Raji (cell line): Measurements from ENCODE around the gene ASIC4.

Experiments used
- POLR2A ChIP-seq: IDR thresholded peaks from 2 replicates; pipeline ENCODE4 v1.6.1; 2011; ENCODE audit warnings: low read depth, low read length, control low read depth; ENCODE audit not compliant: insufficient read depth

Gene ASIC4

DNA sequence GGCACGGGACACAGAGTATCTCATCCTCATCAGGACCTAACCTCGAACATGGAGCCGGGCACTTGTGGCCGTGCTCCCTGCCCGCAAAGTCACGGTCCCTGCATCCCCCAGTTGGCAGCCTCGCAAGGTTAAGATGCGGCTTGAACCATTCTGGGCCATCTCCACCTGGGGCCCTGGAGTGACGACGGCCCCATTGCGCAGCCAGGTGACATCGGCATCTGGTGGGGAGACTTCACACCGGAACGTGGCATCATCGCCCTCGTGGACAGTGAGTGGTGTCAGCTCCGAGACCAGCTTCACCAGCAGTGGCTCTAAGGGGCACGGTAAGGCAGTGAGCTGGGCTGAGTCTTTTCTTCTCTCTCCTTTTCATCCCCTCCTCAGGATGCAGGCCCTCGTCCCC lies 42.1 kb downstream of the ASIC4 start:
- TF ChIP-seq POLR2A, result no peak

DNA sequence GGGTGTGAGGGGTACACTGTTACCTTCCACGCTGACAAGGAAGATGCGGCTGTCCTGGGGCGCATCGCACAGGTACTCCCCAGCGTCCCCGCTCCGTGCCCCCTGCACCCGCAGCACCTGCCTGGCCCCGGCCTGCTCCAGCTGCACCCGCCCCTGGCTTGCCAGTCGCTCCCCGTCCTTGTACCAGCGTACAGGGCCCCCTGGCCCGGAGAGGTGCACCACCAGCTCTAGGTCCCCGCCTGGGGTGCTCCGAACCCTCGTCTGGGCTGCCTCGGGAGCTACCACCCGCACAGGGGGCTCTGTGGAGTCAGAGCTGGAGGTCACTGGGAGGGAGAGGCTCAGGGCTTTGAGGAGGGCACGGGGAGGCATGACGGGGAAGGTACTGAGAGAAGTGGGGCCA lies 43.0 kb downstream of the ASIC4 start:
- TF ChIP-seq POLR2A, result no peak

DNA sequence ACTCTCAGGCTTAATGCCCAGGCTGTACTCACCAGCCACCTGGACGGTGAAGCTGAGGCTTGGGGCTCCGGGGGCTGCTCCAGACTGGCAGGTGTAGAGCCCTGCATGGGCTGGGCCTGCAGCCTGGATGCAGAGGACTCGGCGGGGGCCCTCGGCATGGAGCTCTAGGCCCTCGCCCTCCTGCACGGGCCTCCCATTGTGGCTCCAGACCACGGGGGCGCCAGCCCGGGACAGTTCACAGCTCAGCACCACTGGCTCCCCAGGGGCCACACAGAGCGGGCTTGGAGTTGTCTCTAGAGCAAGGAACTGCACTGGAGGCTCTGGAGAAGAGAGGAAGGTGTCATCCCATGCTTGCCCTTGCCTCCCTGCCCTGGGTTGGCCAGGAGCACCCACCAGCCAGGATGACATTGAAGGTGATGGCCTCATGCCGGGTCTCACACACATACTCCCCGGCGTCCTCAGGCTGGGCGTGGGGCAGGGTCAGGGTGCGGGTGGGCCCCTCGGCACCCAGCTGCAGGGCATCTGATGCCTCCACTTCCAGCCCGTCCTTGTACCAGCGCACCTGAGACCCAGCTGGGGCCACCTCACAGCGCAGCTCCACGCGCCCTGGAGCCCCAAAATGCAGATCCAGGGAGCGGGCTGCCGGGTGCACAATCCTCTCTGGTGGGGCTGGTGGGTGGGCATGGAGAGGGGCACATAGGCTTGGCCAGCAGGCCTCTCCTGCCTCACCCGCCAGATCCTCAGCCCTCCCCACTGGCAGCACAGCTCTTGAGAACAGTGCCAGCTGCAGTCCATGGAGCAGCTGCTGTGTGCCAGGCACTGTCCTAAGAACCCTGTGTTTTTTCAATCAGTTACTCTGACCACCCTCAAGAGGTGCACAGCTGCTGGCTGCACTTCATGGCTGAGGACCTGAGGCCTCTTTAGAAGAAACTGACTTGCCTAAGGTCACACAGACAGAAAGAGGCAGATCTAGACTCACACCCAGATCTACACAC lies 43.8 kb downstream of the ASIC4 start:
- no peak for TF ChIP-seq POLR2A

DNA sequence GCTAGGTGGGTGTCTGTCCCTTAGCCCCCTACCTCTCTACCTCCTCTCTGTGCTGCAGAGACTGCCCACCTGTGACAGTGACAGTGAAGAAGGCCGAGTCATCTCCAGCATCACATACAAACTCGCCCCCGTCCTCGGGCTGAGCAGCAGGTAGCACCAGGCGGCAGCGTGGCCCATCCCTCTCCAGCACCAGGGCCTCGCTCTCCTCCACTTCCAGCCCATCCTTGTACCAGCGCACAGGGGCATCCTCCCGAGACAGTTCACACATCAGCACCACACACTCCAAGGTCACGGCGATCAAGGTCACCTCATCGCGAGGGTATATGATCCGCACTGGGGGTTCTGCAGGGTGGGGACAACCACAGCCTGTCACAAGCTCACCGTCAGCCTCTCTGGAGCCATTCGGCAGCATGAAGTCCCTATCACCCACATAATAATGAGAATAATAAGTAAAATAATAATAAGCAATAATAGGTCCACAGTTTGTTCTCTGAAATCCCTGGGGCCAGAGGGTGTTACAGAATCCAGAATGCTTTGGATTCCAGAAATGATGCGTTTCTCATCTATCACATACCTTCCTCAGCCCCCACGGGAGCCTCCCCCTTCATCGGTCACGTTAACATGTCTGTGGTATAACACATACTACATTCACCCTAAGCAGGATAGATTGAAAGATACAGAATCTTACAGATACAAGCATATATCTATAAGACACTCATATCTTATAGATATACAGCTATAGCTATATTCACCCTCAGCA lies 45.1 kb downstream of the ASIC4 start:
- TF ChIP-seq POLR2A, result no peak

DNA sequence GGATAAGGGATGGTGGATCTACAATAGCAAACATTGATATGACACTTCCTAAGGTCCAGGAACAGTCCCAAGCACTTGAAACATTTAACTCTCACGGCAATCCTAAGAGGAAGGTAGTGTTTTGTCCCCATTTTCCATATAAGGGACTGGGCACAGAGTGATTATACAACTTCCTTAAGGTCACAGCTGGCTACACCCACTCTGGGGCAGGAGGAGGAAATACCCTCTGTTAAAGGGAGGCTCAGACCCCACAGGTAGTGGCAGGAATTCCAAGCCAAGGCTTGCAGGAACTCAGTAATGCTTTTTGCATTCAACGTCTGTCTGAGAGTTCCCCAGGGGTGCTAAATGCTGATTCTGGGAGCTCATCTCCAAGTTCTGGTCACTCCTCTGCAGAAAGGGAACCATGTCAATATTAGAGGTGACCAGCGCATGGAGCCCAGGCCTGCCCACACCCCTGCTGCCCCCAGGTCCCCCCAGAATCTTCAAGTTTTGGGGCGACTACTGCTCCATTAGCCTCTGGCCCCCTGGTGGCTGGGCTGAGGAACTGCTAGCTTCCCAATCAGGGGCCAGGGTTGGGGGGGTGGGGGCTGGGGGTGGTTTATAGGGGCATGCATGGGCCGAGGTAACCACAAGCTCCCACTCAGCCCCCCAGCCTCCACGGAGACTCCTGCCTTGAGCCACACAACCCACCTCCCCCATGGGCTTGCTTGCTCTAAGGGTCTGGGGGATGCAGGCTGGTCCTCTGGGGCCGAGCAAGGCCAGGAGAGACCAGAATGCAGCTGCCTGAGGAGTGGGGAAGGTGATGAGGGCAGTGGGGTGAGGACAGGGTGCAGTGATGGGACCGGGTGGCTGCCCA lies 46.0 kb downstream of the ASIC4 start:
- no peak for TF ChIP-seq POLR2A

DNA sequence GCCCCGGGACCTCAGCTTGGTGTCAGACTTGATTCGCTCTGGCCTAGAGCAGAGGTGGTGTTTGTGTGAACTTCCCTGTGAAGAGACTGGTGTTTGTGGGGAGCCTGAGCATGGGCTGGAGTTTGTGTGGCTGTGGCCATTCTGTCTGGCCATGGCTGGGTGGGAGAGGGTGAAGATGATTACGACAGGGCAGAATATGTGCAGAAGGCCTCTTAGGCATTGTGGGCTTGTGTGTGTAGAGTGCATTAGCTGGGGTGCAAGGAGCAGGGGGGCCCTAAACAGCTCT lies 46.6 kb downstream of the ASIC4 start:
- TF ChIP-seq POLR2A, result no peak

DNA sequence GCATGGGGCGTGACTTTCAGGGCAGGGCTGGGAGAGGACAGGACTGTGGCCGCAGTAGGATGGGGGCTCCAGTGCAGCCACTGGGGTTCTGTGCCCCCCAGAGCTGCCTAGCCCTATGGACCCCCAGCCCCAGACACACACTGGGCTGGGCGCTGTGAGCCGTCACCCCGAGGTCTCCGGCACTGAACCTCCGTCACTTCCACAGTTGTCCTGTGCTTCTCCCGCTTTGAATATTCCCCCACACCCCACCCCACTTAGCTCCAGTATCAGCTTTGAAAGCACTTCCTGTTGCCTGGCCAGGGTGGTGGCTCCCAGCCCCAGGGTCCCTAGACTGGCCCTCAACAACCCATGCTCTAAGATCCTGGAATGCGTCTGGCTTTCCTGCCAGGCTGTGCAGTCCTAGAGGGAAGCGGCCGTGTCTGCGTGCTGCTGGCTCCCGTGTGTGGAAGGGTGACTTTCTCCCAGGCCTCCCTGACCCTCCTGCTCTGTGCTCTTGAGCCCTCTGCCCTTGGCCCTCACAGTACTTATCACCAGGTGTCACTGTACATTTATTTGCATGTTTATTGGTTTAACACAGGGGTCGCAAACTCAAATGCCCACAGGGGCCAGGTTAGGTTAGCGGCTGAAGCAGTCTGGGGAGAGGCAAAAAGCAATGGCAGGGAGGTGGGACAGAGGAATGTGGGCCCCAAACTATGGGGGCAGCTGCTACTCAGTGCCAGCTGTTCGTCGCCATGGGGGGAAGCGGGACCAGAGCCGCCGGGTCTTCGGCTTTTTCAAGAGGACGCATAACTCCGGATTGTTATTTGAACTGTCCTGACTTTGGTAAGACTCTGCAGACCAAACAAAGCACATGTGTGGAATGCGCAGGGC lies 47.1 kb downstream of the ASIC4 start:
- TF ChIP-seq POLR2A, result no peak

DNA sequence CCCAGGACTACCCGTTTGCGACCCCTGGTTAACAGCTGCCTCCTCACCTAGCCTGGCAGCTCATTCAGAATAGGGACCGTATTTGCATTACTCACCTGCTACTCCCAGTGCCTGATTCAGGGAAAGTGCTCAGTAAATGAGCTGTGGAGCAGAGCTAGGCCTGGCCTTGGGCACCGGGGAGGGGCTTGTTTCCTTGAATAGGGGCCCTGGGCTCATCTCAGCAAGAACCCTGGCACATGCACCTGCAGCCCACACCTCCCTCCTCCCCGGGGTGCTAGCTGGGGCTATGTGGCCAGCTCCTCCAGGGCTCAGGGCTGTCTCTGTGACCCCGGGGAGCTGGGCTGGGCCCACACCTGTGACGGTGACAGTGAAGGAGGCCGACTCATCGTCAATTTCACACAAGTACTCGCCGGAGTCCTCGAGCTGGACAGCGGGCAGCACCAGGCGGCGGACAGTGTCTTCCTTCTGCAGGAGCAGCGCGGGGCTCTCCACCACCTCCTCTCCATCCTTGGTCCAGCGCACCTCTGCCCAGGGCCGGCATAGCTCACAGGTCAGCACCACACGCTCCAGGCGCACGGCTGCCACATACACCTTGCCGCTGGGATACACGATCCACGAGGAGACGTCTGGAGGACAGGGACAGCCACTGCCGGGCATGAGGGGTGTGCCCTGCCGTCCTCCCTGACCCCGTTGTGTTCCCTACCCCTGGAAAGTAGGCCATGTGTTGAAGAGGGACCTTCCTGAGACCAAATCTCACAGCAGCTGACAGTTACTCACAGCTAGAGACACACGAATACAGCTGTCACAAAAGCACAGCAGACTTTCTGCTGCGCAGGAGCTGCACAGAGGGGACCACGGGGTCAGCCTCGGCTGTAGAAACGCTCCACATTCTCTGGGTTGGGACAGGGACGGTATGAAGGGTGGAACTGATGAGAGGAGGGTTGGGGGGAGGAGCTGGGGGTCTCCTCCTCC lies 48.1 kb downstream of the ASIC4 start:
- TF ChIP-seq POLR2A, result no peak

DNA sequence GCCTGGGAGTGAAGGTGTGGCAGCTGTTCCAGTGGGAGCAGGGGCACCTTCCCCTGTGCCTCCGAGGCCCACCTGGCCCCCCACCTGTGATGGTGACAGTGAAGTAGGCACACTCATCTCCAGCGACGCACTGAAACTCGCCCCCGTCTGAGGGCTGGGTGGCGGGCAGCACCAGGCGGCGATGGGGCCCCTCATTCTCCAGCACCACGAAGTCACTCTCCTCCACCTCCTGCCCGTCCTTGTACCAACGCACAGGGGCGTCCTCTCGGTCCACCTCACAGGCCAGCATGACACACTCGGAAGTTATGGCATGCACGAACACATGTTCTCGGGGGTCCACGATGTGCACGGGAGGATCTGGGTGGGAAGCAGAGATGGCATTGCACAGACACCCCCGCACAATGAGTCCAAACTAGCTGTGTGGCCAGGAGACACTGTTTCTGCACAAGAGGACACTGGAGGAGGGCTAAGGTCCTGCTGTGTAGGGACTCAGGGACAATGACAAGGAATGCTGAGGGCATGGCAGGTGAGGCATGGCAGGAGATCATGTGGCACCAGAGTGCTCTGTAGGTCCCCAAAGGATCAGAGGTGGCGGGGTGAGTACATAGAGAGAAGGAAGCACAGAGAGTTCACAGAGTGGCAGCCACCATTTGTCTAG lies 49.1 kb downstream of the ASIC4 start:
- no peak for TF ChIP-seq POLR2A

DNA sequence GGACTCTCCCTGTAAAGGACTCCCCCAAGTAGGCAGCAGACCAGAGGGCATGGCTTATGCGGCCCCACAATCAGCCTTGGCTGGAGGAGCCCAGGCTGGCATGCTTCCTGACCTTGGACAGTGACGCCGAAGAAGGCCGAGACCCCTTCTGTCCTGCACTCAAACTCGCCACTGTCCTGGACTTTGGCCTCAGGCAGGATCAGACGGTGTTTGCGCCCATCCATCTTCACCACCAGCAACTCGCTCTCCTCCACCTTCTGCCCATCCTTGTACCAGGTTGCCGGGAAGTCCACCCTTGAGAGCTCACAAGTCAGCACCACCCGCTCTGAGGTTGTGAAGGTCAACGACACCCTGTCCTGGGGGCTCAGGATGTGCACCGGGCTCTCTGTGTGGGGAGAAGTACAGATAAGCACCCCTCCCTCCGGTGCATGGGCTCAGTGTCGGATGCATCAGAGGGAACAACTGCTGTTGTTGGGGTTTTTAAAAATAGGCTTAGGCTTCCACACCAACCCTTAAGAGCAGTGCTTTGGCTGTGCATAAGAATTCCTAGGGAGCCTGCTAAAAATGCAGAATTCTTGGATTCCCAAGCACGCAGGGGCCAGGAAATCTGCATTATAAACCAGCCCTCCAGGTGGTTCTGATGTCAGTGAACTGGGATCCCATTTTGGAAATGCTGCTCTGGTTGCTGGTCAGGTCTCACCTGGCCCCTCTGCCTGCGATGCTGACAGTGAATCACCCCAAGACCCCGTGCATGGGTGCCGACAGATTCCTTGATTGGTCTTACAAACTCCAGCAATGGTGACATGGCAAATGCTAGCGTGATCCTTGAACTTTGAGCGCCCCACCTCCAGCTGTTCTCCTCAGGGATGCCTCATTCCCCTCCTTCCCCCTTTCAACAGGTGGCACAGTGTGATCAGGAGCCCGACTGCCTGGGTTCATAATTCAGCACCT lies 51.1 kb downstream of the ASIC4 start:
- no peak for TF ChIP-seq POLR2A

DNA sequence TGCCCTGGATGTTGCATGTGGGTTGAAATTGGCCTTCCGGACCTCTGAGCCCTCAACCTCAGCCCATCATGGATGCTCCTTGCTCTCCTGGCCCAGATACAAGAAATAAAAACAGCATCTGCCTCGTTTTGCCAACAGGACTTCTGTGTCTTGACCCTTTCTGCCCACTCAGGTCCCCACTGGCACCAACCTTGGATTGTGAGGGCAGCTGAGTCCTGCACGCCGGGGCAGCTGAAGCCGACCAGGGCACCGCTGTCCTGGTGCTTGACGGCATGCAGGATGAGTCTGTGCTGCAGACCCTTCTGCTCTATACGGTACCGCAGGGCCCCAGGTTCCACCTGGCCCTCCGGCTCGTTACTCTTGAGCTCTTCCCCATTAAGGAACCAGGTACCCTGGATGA lies 52.4 kb downstream of the ASIC4 start:
- TF ChIP-seq POLR2A, result no peak

DNA sequence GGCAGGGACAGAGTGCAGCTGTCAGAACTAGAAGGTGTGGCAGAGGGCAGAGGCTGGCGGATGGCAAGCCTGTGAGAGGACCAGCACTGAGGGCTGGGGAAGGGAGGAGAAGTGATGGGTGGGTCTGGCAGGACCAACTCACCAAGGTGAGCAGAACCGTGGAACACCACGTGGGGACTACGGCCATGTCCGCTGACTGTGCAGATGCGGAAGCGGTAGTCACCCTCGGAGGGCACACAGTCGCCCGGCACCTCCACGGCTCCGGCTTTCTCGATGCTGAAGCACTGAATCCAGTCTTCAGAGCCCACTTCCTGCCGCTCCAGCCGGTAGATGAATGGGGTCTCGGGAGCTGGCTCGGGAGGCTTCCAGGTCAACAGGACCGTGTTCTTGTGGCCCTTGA lies 52.8 kb downstream of the ASIC4 start:
- TF ChIP-seq POLR2A, result no peak
